BLaER1 (cell line): ENCODE measurements around the gene GOLGA8S.
"Not testable (repeated sequence)": the region's sequence is repeated elsewhere in the genome, so short reads cannot be mapped to it uniquely, and the experiment has no call there.

Experiments used
- H3K27ac ChIP-seq: shearing (Covaris generic); formaldehyde crosslinking; 2 replicates; pipeline ENCODE4 v1.8.1; 2022
- H3K27me3 ChIP-seq: shearing (Covaris generic); formaldehyde crosslinking; 2 replicates; pipeline ENCODE4 v1.8.1; 2022
- H3K36me3 ChIP-seq: shearing (Covaris generic); formaldehyde crosslinking; 2 replicates; pipeline ENCODE4 v1.8.1; 2022
- H3K4me1 ChIP-seq: shearing (Covaris generic); formaldehyde crosslinking; 2 replicates; pipeline ENCODE4 v1.8.1; 2022
- H3K4me2 ChIP-seq: shearing (Covaris generic); formaldehyde crosslinking; 2 replicates; pipeline ENCODE4 v1.8.1; 2022
- H3K4me3 ChIP-seq: shearing (Covaris generic); formaldehyde crosslinking; 2 replicates; pipeline ENCODE4 v1.8.1; 2022
- H3K9ac ChIP-seq: shearing (Covaris generic); formaldehyde crosslinking; 2 replicates; pipeline ENCODE4 v1.8.1; 2022
- H3K9me3 ChIP-seq: shearing (Covaris generic); formaldehyde crosslinking; 2 replicates; pipeline ENCODE4 v1.8.1; 2022
- H4K20me1 ChIP-seq: shearing (Covaris generic); formaldehyde crosslinking; 2 replicates; pipeline ENCODE4 v1.8.1; 2022
- Cebpa-rat ChIP-seq: shearing (Covaris generic); IDR thresholded peaks from 2 replicates; pipeline ENCODE4 v1.8.1; 2022

GOLGA8S gene

DNA sequence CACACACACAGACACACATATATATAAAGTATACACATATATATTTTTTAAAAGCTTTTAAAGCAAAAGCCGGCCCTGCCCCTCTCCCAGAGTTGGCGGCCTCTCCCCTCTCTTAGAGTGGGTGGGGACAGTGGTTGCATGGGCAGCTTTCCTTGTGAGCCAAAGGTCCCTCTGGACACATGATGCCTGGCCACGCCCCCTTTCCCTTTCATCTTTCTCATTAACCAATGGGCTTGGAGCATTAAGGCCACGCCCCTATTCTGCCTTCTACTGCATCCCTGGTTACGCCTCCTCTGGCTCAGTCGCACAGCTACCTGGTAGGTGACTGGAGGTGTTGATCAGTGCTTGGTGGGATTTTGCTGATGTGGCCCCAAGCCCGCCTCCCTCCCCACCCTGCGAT lies at the start of gene GOLGA8S:
Gene GOLGA8S, plus strand, starts transcription at position 301 of the 400 bp plus-strand sequence. Its CDS starts 62 bp downstream, at position 363.
- not testable (repeated sequence) for H3K4me2 ChIP-seq, H3K4me3 ChIP-seq, H3K9ac ChIP-seq, H3K9me3 ChIP-seq, H3K4me1 ChIP-seq, H3K27me3 ChIP-seq, H3K27ac ChIP-seq, H4K20me1 ChIP-seq, H3K36me3 ChIP-seq

DNA sequence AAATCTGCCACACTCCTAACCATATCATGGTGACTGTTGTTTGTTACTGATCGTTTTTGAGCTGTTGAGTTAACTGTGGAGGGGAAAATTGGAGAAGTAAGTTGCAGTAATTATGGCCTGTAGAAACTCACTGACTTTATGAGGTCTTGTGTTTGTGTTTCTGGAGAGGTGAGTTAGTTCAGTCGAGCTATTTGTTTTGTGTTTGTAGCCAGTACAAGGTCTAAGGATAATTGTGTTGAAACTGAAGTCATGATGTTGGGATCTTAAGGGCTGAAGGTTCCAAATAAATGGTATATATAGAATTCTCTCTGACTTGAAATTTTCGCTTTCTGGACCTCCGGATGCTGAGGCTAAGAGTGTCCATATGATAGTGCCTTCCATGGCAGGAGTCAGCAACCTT lies 49.7 kb upstream of the GOLGA8S start:
- H3K27me3 ChIP-seq, H3K27ac ChIP-seq, H3K36me3 ChIP-seq, H3K4me2 ChIP-seq, H3K9ac ChIP-seq, H3K4me3 ChIP-seq, H4K20me1 ChIP-seq, H3K4me1 ChIP-seq, H3K9me3 ChIP-seq: not testable (repeated sequence)

GRCh38 chr15:23305921-23306320 lies 48.6 kb upstream of the GOLGA8S start:
- not testable (repeated sequence) for H3K4me1 ChIP-seq, H3K9me3 ChIP-seq, H4K20me1 ChIP-seq, H3K4me2 ChIP-seq, H3K4me3 ChIP-seq, H3K36me3 ChIP-seq, H3K27me3 ChIP-seq, H3K27ac ChIP-seq, H3K9ac ChIP-seq

DNA sequence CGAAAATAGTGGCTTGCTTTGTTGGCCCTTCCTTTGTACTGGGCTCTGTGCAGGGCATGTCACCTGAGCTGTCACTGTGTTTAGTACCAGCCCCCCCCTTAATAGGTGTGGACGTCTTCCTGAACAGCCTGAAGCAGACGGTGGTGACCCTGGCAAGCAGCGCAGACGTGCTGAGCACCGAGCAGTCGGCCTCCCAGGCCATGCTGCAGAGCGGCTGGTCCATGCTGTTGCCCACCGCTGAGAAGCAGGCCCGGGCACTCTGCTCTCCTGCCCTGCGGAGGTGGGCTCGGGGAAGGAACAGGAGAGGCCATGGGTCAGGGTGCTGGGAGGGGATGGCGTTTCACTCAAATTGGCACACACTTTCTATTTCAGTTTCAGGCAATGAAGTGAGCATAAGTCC lies 43.3 kb upstream of the GOLGA8S start:
- not testable (repeated sequence) for H3K4me3 ChIP-seq, H3K4me1 ChIP-seq, H3K4me2 ChIP-seq, H4K20me1 ChIP-seq, H3K27me3 ChIP-seq, H3K36me3 ChIP-seq, H3K27ac ChIP-seq, H3K9me3 ChIP-seq, H3K9ac ChIP-seq

- not testable (repeated sequence) for H3K27ac ChIP-seq, H3K9ac ChIP-seq, H3K4me1 ChIP-seq, H4K20me1 ChIP-seq, H3K36me3 ChIP-seq, H3K9me3 ChIP-seq, H3K4me2 ChIP-seq, H3K4me3 ChIP-seq, H3K27me3 ChIP-seq
These were observed 20.5 kb upstream of the GOLGA8S start, which contains the start of gene GOLGA6L26 for GRCh38 chr15:23334096-23334495. Gene GOLGA6L26, minus strand, starts transcription at chr15:23334196. Its CDS starts 61 bp downstream, at chr15:23334135.

DNA sequence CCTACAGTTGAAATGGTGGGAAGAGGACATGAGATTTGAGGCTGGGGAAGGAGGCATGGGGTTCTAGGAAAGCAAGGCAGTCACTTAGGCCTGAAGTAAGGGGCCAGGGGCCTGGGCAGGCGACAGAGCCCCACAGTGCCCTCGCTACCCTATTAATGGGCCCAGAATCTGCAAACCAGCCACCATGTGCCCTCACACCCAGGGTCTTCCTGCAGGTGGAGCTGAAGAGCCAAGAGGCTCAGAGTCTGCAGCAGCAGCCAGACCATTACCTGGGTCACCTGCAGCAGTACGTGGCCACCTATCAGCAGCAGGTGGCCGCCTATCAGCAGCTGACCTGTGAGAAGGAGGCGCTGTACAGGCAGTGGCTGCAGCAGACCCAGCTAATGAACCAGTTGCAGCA lies 8.1 kb downstream of the GOLGA8S start:
- not testable (repeated sequence) for H4K20me1 ChIP-seq, H3K9ac ChIP-seq, H3K4me1 ChIP-seq, H3K36me3 ChIP-seq, H3K27me3 ChIP-seq, H3K27ac ChIP-seq, H3K4me2 ChIP-seq, H3K9me3 ChIP-seq, H3K4me3 ChIP-seq

GRCh38 chr15:23364261-23364660 lies 9.7 kb downstream of the GOLGA8S start:
- not testable (repeated sequence) for H3K36me3 ChIP-seq, H3K9ac ChIP-seq, H3K4me3 ChIP-seq, H3K9me3 ChIP-seq, H3K27me3 ChIP-seq, H3K4me1 ChIP-seq, H4K20me1 ChIP-seq, H3K27ac ChIP-seq, H3K4me2 ChIP-seq

- no peak for TF ChIP-seq Cebpa-rat
These were observed 16.0 kb downstream of the GOLGA8S start for GRCh38 chr15:23370578-23370977.

GRCh38 chr15:23371134-23371533 lies 16.6 kb downstream of the GOLGA8S start:
- not testable (repeated sequence) for H3K27me3 ChIP-seq, H4K20me1 ChIP-seq, H3K9ac ChIP-seq, H3K36me3 ChIP-seq, H3K4me3 ChIP-seq
- Histone ChIP-seq H3K9me3 (peaks cover 15% of the 10 kb centered on the region), H3K4me2 (peak overlapping the region; percentile 76), H3K4me1 (peaks cover 38% of the 10 kb centered on the region), H3K27ac (peak overlapping the region; percentile 72; the same call in 1 of the 2 replicates)

More at GRCh38 chr15:23370578-23370977, 16.0 kb downstream of the GOLGA8S start:
- no peaks in the 10 kb centered on the region for H3K36me3 ChIP-seq
- no peaks in the 10 kb centered on the region for H3K27me3 ChIP-seq
- peaks cover 38% of the 10 kb centered on the region for H3K4me1 ChIP-seq
- H3K9me3 ChIP-seq: peaks cover 15% of the 10 kb centered on the region
- H3K9ac ChIP-seq: no peak overlapping the region
- peak overlapping the region; percentile 76 for H3K4me2 ChIP-seq
- H3K27ac ChIP-seq: peak overlapping the region; percentile 72
- no peaks in the 10 kb centered on the region for H4K20me1 ChIP-seq
- H3K4me3 ChIP-seq: no peak overlapping the region

DNA sequence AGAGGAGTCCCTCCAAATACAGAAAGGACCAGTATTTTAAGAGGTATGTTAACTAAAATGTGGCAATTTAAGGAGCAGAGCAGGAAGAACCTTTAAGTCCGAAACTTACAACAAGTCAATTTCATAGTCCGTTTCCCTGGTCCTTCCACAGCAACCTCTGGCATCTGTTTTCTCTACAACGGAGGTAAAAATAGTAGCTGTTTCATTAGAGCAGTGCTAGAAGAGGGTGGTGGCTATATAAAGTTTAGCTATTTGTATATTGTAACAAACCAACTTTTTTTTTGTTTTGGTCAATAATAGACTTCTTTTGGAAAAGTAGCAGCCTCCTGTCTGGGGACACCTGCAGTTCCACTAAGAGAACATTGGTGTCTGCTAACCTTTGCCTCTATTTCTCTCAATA lies 17.3 kb downstream of the GOLGA8S start:
- H3K4me1 ChIP-seq: peaks cover 38% of the 10 kb centered on the region
- 0 out of 2 replicates have a peak overlapping the region, but pooled peaks have one; percentile 8 for H3K9ac ChIP-seq
- not testable (repeated sequence) for H3K36me3 ChIP-seq, H4K20me1 ChIP-seq, H3K27me3 ChIP-seq
- peak overlapping the region; percentile 19; the same call in 1 of the 2 replicates for H3K4me3 ChIP-seq
- peak overlapping the region; percentile 72 for H3K27ac ChIP-seq
- peak overlapping the region; percentile 76 for H3K4me2 ChIP-seq
- H3K9me3 ChIP-seq: peaks cover 15% of the 10 kb centered on the region

- Histone ChIP-seq H3K4me3 (peak overlapping the region; percentile 19; the same call in 1 of the 2 replicates), H3K9ac (0 out of 2 replicates have a peak overlapping the region, but pooled peaks have one; percentile 8), H3K27me3 (no peaks in the 10 kb centered on the region), H3K36me3 (no peaks in the 10 kb centered on the region), H4K20me1 (no peaks in the 10 kb centered on the region), H3K27ac (peak overlapping the region; percentile 72), H3K9me3 (peaks cover 15% of the 10 kb centered on the region), H3K4me1 (peaks cover 38% of the 10 kb centered on the region), H3K4me2 (peak overlapping the region; percentile 76)
- TF ChIP-seq Cebpa-rat: no peak
These were observed 17.7 kb downstream of the GOLGA8S start for GRCh38 chr15:23372284-23372683.

GRCh38 chr15:23372891-23373600 lies 18.5 kb downstream of the GOLGA8S start:
- H3K9ac ChIP-seq, H4K20me1 ChIP-seq, H3K27me3 ChIP-seq, H3K36me3 ChIP-seq: not testable (repeated sequence)
- H3K4me1 ChIP-seq: peaks cover 38% of the 10 kb centered on the region
- H3K27ac ChIP-seq: peak overlapping the region; percentile 72
- H3K4me3 ChIP-seq: peak overlapping the region; percentile 19; the same call in 1 of the 2 replicates
- peaks cover 15% of the 10 kb centered on the region for H3K9me3 ChIP-seq
- peak overlapping the region; percentile 76 for H3K4me2 ChIP-seq

DNA sequence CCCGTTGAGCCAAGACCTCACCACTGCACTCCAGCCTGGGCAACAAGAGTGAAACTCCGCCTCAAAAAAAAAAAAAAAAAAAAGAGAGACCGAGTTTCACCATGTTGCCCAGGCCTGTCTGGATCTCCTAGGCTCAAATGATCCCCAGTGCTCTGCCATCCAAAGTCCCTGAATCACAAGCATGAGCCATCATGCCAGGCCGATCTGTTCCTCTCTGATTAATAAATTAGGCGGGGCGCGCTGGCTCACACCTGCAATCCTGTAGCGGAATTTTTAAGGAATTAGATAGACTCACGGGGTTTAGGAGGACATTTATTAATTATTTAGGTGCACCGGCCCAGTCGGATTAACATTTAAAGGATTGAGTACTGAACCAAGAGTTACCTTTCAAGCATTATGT lies 19.7 kb downstream of the GOLGA8S start:
- H3K27me3 ChIP-seq, H3K9ac ChIP-seq, H3K27ac ChIP-seq, H3K36me3 ChIP-seq, H3K4me3 ChIP-seq, H3K4me2 ChIP-seq, H4K20me1 ChIP-seq: not testable (repeated sequence)
- H3K9me3 ChIP-seq: peaks cover 19% of the 10 kb centered on the region
- peaks cover 37% of the 10 kb centered on the region for H3K4me1 ChIP-seq

DNA sequence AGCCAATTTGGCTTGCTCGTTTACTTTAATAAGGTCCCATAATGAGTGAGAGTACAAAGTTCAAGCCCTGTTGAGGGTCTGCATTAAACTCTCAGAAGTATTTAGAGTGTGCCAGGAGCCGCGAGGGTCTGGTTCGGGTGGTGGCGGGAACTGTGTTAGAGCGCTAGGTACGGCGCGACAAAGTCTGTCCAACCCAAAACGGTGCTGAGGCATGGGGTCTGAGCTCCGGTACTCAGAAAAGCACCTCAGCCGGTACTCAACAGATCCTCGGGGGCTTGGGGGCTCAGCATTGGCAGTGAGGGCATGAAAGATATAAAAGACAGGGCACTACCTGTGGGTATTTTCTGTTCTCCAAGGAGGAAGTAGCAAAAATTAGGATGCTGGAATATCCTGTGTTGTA lies 24.4 kb downstream of the GOLGA8S start:
- H3K27ac ChIP-seq, H4K20me1 ChIP-seq, H3K4me3 ChIP-seq, H3K36me3 ChIP-seq, H3K9me3 ChIP-seq, H3K27me3 ChIP-seq, H3K9ac ChIP-seq, H3K4me2 ChIP-seq: not testable (repeated sequence)
- peaks cover 22% of the 10 kb centered on the region for H3K4me1 ChIP-seq

GRCh38 chr15:23380700-23381099 lies 26.2 kb downstream of the GOLGA8S start:
- Histone ChIP-seq H3K4me1 (peaks cover 40% of the 10 kb centered on the region), H3K4me2 (peak overlapping the region; percentile 70), H3K27ac (peak overlapping the region; percentile 51; the same call in 1 of the 2 replicates)
- H3K36me3 ChIP-seq, H3K27me3 ChIP-seq, H3K4me3 ChIP-seq, H4K20me1 ChIP-seq, H3K9me3 ChIP-seq, H3K9ac ChIP-seq: not testable (repeated sequence)
